HUES6 (cell line): ENCODE measurements around the gene PRKG1.
"Not testable (repeated sequence)": the region's sequence is repeated elsewhere in the genome, so short reads cannot be mapped to it uniquely, and the experiment has no call there.

Experiments
- H3K27ac ChIP-seq: 2 replicates; pipeline ENCODE4 v1.7.0; 2013; ENCODE audit warnings: low read depth, mild to moderate bottlenecking, low read length, inconsistent platforms
- H3K27me3 ChIP-seq: 2 replicates; pipeline ENCODE4 v1.6.1; 2013; ENCODE audit warnings: low read length; ENCODE audit not compliant: control insufficient read depth, insufficient read depth
- H3K36me3 ChIP-seq: 2 replicates; pipeline ENCODE4 v1.6.1; 2013; ENCODE audit warnings: low read length; ENCODE audit not compliant: control insufficient read depth, insufficient read depth
- H3K4me1 ChIP-seq: 2 replicates; pipeline ENCODE4 v1.6.1; 2013; ENCODE audit warnings: low read length; ENCODE audit not compliant: control insufficient read depth, insufficient read depth
- H3K4me3 ChIP-seq: 2 replicates; pipeline ENCODE4 v1.5.1; 2013; ENCODE audit warnings: low read depth, low read length
- H3K9ac ChIP-seq: one replicate; pipeline ENCODE4 v1.6.1; 2013; ENCODE audit warnings: mild to moderate bottlenecking, low read length
- H3K9me3 ChIP-seq: 2 replicates; pipeline ENCODE4 v1.6.1; 2013; ENCODE audit warnings: low read depth, low read length; ENCODE audit not compliant: control insufficient read depth, insufficient read depth

The PRKG1 gene

DNA sequence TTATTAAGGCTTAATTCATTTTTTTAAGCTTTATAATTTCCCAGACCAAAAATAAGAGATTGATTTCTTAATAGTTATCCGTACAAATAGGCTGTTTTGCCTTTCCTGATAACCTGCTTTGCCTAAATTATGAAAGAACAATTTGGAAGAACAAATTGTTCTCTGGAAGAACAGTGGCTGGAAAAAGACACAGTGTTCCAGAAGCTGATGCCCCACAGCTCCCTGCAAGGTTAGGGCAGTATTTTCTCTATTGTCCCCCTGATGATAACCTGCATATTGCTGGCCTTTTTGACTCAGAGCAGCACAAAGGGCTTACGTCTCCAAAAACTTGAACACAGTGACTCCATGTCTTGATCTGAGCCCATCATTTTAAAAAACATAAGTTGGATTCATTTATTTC lies 473.7 kb downstream of the PRKG1 start:
- Histone ChIP-seq H3K4me3 (no peak overlapping the region), H3K27ac (no peak overlapping the region), H3K27me3 (no peaks in the 10 kb centered on the region), H3K9ac (no peak overlapping the region), H3K9me3 (no peaks in the 10 kb centered on the region), H3K4me1 (no peaks in the 10 kb centered on the region), H3K36me3 (no peaks in the 10 kb centered on the region)

DNA sequence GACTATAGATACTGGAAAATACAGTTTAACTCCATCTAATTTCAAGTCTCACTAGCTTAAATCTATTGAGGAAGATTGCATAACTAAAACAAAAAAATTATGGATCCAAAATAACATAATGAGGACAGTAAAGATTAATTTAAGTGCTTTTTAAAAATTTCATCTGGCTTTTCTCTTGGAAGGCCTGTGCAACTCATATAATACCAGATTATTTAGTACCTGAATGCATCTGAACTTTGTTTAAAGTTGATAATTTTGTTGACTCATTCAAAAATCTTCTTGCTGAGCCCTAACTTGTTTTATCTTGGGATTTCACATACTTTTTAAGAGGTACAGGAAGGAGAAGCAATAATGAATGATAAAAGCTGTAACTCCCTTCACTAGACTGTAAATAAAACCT lies 478.6 kb downstream of the PRKG1 start:
- Histone ChIP-seq H3K27ac (no peak overlapping the region), H3K4me1 (no peaks in the 10 kb centered on the region), H3K4me3 (no peak overlapping the region), H3K9ac (no peak overlapping the region), H3K36me3 (no peaks in the 10 kb centered on the region), H3K9me3 (no peaks in the 10 kb centered on the region), H3K27me3 (no peaks in the 10 kb centered on the region)

DNA sequence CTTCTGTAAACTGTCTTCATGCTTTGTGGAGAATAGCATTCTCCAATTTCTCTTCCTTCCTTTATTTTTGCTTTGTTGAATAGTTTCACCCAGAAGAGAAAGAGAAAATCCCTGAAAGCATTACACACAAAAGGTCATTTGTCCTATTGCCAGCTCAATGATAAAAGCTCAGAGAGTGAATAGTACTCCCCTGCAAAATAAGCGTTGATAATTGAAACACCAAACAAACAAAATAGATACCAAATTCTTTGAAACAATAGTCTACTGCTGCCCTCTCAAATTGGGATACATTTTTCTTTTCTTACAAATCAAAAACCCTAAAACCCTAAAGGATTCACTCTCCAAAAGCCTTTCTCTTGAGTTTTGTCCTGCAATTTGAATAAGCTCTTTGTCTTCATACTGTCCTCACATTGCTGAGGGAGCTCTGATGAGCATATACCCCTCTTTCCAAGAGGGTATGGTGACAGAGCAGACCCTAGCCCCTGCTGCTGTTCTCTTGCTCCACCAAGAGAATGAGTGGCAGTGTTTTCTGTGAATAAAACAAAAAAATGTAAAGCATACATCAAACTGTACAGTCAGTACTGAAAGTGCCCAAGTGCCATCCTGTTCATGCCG lies 490.7 kb downstream of the PRKG1 start:
- no peak overlapping the region for H3K9ac ChIP-seq
- peaks cover 17% of the 10 kb centered on the region; the same call in 1 of the 2 replicates for H3K4me1 ChIP-seq
- H3K27me3 ChIP-seq, result no peaks in the 10 kb centered on the region
- H3K4me3 ChIP-seq, result no peak overlapping the region
- no peaks in the 10 kb centered on the region for H3K9me3 ChIP-seq
- H3K27ac ChIP-seq, result no peak overlapping the region
- no peaks in the 10 kb centered on the region for H3K36me3 ChIP-seq

DNA sequence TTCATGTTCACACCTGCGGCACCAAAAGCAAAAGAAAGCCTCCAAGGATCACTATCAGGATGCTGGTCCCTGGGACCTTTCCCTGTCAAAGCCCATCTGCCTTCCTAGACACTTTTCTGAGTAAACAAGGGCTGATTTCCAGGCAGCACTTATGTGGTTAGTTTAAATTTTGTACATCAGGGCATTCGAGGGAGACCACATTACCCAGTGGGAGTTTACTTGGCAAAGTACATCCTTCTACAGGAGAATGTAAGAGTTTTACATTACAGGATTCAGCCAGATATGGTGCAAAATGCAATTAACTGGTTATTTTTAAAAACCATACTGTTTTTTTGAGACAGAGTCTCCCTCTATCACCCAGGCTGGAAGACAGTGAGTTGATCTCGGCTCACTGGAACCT lies 493.0 kb downstream of the PRKG1 start:
- no peak overlapping the region for H3K9ac ChIP-seq

DNA sequence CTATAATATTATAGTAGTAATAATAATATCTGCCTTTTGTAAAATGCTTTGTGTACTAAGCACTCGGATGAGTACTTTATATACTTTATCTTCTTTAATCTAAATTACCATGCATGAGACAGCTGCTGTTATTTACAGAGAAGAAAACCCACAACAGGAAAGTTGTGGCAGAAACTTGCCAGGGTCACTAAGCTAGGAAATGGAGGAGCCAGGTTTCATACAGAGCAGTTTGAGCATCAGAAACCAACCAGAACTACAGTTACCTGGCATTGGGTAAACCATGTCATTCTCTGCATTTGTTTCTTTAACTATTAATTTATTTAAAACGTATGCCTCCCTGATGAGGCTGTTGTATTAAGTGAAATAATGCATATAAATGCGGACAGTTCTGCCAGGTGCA lies 495.2 kb downstream of the PRKG1 start:
- Histone ChIP-seq H3K36me3 (no peaks in the 10 kb centered on the region), H3K9ac (no peak overlapping the region), H3K4me3 (no peak overlapping the region), H3K4me1 (peaks cover 25% of the 10 kb centered on the region), H3K9me3 (no peaks in the 10 kb centered on the region), H3K27me3 (no peaks in the 10 kb centered on the region), H3K27ac (no peak overlapping the region)

More for the DNA sequence above, 493.0 kb downstream of the PRKG1 start:
- no peaks in the 10 kb centered on the region for H3K36me3 ChIP-seq
- H3K27ac ChIP-seq, result no peak overlapping the region
- peaks cover 17% of the 10 kb centered on the region; the same call in 1 of the 2 replicates for H3K4me1 ChIP-seq
- no peaks in the 10 kb centered on the region for H3K27me3 ChIP-seq
- no peak overlapping the region for H3K4me3 ChIP-seq
- H3K9me3 ChIP-seq, result no peaks in the 10 kb centered on the region

DNA sequence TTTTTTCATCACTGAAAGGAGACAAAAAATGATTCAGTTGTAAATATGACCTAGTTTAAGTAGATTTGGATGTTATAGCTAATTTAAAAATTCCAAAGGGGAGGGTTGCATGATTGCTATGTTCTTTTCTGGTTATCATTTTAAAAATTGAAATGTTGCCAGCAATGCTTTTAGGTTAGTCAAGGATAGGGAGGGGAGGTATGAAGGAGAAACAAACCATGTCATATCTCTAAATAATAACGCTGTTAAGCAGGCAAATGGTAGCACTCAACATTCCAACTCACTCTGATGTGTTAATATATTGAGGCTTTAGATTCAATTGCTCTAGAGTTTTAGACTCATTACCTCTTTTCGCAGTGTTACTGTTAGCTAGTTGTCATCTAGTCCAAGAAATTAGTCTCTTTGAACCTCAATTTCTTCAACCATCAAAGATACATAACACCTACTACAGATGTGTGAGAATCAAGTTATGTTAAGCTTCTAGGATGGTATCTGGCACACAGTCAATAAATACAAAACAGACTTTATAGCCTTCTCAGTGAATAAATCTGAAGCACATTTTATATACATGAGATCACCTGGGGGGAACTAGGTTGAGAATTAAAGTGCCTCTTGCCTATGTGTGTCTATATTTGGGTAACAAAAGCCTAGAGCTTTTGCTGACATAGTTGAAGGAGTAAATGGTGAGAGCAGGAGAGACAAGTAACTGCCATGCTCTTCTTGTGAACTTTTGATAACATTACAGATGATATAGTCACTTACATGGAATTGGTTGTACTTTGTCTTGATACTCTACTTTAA lies 500.2 kb downstream of the PRKG1 start:
- peak overlapping the region; percentile 20; the same call in 1 of the 2 replicates for H3K27ac ChIP-seq
- H3K9ac ChIP-seq, result no peak overlapping the region
- H3K36me3 ChIP-seq, result no peaks in the 10 kb centered on the region
- no peaks in the 10 kb centered on the region for H3K9me3 ChIP-seq
- H3K4me3 ChIP-seq, result no peak overlapping the region
- peaks cover 18% of the 10 kb centered on the region for H3K4me1 ChIP-seq
- H3K27me3 ChIP-seq, result no peaks in the 10 kb centered on the region

DNA sequence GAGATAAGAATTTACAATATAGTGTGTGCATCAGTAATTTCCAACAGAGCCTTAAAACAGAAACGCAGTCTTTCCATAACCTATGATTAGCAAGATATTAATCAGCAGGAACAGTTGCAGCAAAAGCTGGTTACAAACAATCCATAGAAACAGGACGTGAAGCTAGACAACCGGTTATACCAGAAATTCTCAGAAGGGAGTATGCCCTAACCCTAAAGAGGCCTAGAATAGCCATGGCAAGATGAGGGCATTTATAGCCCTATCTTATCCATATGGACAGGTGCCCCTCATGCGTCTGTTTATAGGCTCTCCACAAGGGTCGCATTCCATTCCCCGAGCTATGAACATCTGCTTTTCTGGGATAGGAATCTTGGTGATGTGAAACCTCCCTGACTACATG lies 506.9 kb downstream of the PRKG1 start:
- H3K27ac ChIP-seq, H3K9ac ChIP-seq, H3K9me3 ChIP-seq, H3K27me3 ChIP-seq, H3K4me1 ChIP-seq, H3K4me3 ChIP-seq, H3K36me3 ChIP-seq: not testable (repeated sequence)

DNA sequence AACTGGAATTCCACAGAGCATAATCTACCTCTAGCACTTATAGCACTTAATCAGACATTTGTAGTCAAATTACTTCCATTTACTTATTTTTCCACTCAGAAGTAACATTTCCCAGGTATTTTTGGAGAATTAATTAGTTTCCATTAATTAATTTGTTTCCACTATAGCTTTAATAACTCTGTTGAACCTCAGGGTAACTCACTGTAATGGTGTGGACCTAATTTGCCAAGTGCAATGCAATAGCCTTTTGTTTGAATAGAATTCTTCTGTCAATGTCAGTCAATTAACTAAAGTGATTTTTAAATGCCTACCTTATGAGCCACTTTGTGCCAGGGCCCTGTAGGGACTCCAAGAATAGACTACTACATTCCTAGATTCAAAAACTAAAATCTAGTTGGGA lies 509.7 kb downstream of the PRKG1 start:
- H3K27ac ChIP-seq, result no peak overlapping the region
- 0 out of 2 replicates have a peak, but pooled peaks cover 2% of the 10 kb centered on the region for H3K4me1 ChIP-seq
- H3K9ac ChIP-seq, result no peak overlapping the region
- H3K36me3 ChIP-seq, result no peaks in the 10 kb centered on the region
- H3K9me3 ChIP-seq, result peaks cover 3% of the 10 kb centered on the region; the same call in 1 of the 2 replicates
- H3K27me3 ChIP-seq, result no peaks in the 10 kb centered on the region
- H3K4me3 ChIP-seq, result no peak overlapping the region

DNA sequence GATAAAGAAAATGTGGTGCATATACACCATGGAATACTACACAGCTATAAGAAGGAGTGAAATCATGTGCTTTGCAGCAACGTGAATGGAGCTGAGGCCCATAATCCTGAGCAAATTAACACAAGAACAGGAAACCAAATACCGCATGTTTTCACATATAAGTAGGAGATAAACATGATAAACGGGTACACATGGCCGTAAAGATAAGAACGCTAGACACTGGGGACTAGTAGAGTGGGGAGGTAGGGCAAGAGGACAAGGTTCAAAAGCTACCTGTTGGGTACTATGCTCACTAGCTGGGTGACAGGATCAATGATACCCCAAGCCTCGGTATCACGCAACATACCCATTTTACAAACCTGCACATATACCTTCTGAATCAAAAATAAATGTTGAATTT lies 511.5 kb downstream of the PRKG1 start:
- no peaks in the 10 kb centered on the region for H3K36me3 ChIP-seq
- H3K27me3 ChIP-seq, result no peaks in the 10 kb centered on the region
- H3K27ac ChIP-seq, result no peak overlapping the region
- no peak overlapping the region for H3K9ac ChIP-seq
- peaks cover 18% of the 10 kb centered on the region; the same call in 1 of the 2 replicates for H3K4me1 ChIP-seq
- no peaks in the 10 kb centered on the region for H3K9me3 ChIP-seq
- no peak overlapping the region for H3K4me3 ChIP-seq

DNA sequence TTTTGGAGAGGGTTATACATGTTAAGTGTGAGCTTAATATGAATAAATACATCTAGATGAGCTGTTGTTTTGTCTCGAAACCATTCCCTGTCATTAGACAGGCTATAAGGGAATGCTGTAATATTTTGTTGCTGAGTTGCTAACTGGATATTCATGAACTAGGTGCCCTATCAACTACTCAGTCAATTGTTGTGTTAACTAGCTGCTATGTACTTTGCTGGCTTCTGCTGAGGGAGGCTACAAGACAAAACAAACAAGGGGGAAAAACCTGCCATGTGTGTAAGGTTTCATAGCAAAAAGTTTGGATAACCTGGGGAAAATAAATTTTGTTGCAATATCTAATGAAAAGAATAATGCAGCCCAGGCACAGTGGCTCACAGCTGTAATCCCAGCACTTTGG lies 514.7 kb downstream of the PRKG1 start:
- Histone ChIP-seq H3K36me3 (no peaks in the 10 kb centered on the region), H3K9ac (no peak overlapping the region), H3K4me3 (no peak overlapping the region), H3K4me1 (peaks cover 20% of the 10 kb centered on the region; the same call in 1 of the 2 replicates), H3K27ac (no peak overlapping the region), H3K9me3 (no peaks in the 10 kb centered on the region), H3K27me3 (no peaks in the 10 kb centered on the region)

DNA sequence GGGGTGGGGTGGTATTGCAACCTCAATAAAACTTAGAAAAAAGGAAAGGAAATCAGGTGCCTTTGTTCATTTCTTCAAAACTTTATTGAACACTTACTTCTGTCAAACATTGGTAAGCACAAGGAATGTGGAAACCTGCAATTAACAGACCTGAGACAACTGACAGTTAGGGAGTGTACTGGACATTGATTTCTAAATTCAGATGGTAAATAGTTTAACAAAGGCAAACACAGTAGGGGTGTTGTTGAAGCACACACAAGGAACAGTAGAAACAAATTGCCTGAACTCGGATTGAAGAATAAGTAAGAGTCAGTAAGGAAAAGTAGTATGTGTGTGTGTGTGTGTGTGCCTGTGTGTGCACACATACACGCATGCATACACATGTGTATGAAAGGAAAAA lies 516.5 kb downstream of the PRKG1 start:
- no peaks in the 10 kb centered on the region for H3K36me3 ChIP-seq
- H3K9ac ChIP-seq, result no peak overlapping the region
- H3K27me3 ChIP-seq, result no peaks in the 10 kb centered on the region
- H3K27ac ChIP-seq, result no peak overlapping the region
- H3K4me3 ChIP-seq, result no peak overlapping the region
- no peaks in the 10 kb centered on the region for H3K9me3 ChIP-seq
- peaks cover 20% of the 10 kb centered on the region; the same call in 1 of the 2 replicates for H3K4me1 ChIP-seq
